ENCODE results near the gene MAMDC2.

Gene MAMDC2

GRCh38 chr9:70107558-70107957, 63.9 kb downstream of the MAMDC2 start:
- no peak for DNase-seq (ENCODE audit: low read depth in 2 of 2)

GRCh38 chr9:70108181-70108580, 64.5 kb downstream of the MAMDC2 start:
- DNase-seq (ENCODE audit: low read depth in 2 of 2): no peak

- DNase-seq (ENCODE audit: low read depth in 2 of 2): no peak
These were observed 66.8 kb downstream of the MAMDC2 start for GRCh38 chr9:70110194-70111041.

GRCh38 chr9:70111042-70111602, 67.5 kb downstream of the MAMDC2 start:
- DNase-seq (ENCODE audit: low read depth in 2 of 2): no peak

GRCh38 chr9:70111641-70112236, 68.1 kb downstream of the MAMDC2 start:
- no peak for DNase-seq (ENCODE audit: low read depth in 2 of 2)

- no peak for DNase-seq (ENCODE audit: low read depth in 2 of 2)
These were observed 69.3 kb downstream of the MAMDC2 start for GRCh38 chr9:70112981-70113380.

- no peak for DNase-seq (ENCODE audit: low read depth in 2 of 2)
These were observed 69.9 kb downstream of the MAMDC2 start for GRCh38 chr9:70113403-70114022.

GRCh38 chr9:70114898-70115297, 71.2 kb downstream of the MAMDC2 start:
- no peak for DNase-seq (ENCODE audit: low read depth in 2 of 2)

- DNase-seq (ENCODE audit: low read depth in 2 of 2): no peak
These were observed 74.2 kb downstream of the MAMDC2 start for GRCh38 chr9:70117835-70118319.

GRCh38 chr9:70119786-70120185, 76.1 kb downstream of the MAMDC2 start:
- no peak for DNase-seq (ENCODE audit: low read depth in 2 of 2)

GRCh38 chr9:70120834-70121510, 77.3 kb downstream of the MAMDC2 start:
- DNase-seq (ENCODE audit: low read depth in 2 of 2): no peak

- DNase-seq (ENCODE audit: low read depth in 2 of 2): no peak
These were observed 78.3 kb downstream of the MAMDC2 start for GRCh38 chr9:70121818-70122436.

- DNase-seq (ENCODE audit: low read depth in 2 of 2): no peak
These were observed 80.0 kb downstream of the MAMDC2 start for GRCh38 chr9:70123695-70124094.

GRCh38 chr9:70125621-70126263, 82.1 kb downstream of the MAMDC2 start:
- no peak for DNase-seq (ENCODE audit: low read depth in 2 of 2)

- DNase-seq (ENCODE audit: low read depth in 2 of 2): no peak
These were observed 83.4 kb downstream of the MAMDC2 start for GRCh38 chr9:70127036-70127435.

- DNase-seq (ENCODE audit: low read depth in 2 of 2): no peak
These were observed 84.1 kb downstream of the MAMDC2 start for GRCh38 chr9:70127540-70128416.

GRCh38 chr9:70130266-70130665, 86.6 kb downstream of the MAMDC2 start:
- no peak for DNase-seq (ENCODE audit: low read depth in 2 of 2)

- no peak for DNase-seq (ENCODE audit: low read depth in 2 of 2)
These were observed 87.6 kb downstream of the MAMDC2 start for GRCh38 chr9:70131296-70131695.

GRCh38 chr9:70133253-70134208, 89.9 kb downstream of the MAMDC2 start:
- DNase-seq (ENCODE audit: low read depth in 2 of 2): no peak
